ENCODE data around the gene CNNM2. TPM values are rescaled to one million over a fixed set of nuclear protein-coding genes. Genes with fewer than 3 reads are reported as not detected.

Gene CNNM2
- total RNA-seq, 2 experiments from 2014 or later: 5.1 to 5.2 TPM

- Mint-ChIP-seq H3K9me3 (no peaks in the 10 kb centered on the region), H3K36me3 (ENCODE audit: low read depth) (peaks cover 3% of the 10 kb centered on the region), H3K4me1 (ENCODE audit: low read depth) (peaks cover 18% of the 10 kb centered on the region), H3K27me3 (no peaks in the 10 kb centered on the region), H3K27ac (peak overlapping the region; percentile 85), H3K4me3 (peak overlapping the region; percentile 79)
- ATAC-seq (no peak), DNase-seq (no peak)
- intact Hi-C loops (cut with micrococcal nuclease): no loop called here
- POLR2A ChIA-PET: interaction anchor here (0.8 to 1.2 kb wide), 5 partner anchors 9 to 369 kb away, joined by 3 to 4 read pairs (median 3); partner anchors contain the start of gene CNNM2
- CTCF ChIA-PET: interaction anchor here (0.8 to 5.9 kb wide), 5 partner anchors 12 to 137 kb away, joined by 4 to 45 read pairs (median 5); partner anchors contain the start of gene CNNM2
- no peak for TF ChIP-seq CTCF (IDR thresholded peaks at IDR 0.05)
Observed at GRCh38 chr10:103054621-103055020, 136.5 kb downstream of the CNNM2 start.

- POLR2A ChIA-PET: interaction anchor here (0.9 to 1.1 kb wide), 4 partner anchors 9 to 369 kb away, joined by 3 to 5 read pairs (median 3); partner anchors contain the start of gene CNNM2
- Mint-ChIP-seq H3K4me3 (no peak overlapping the region), H3K9me3 (no peaks in the 10 kb centered on the region), H3K27ac (no peak overlapping the region), H3K4me1 (ENCODE audit: low read depth) (peaks cover 18% of the 10 kb centered on the region), H3K27me3 (no peaks in the 10 kb centered on the region), H3K36me3 (ENCODE audit: low read depth) (peaks cover 3% of the 10 kb centered on the region)
- intact Hi-C loops (cut with micrococcal nuclease): no loop called here
- CTCF ChIA-PET: interaction anchor here (0.7 to 5.9 kb wide), 5 partner anchors 14 to 138 kb away, joined by 3 to 45 read pairs (median 5); partner anchors contain the start of gene CNNM2
- ATAC-seq (no peak), DNase-seq (no peak)
- TF ChIP-seq CTCF (IDR thresholded peaks at IDR 0.05): no peak
Observed at GRCh38 chr10:103055105-103055504, 137.0 kb downstream of the CNNM2 start.

- DNase-seq (no peak), ATAC-seq (no peak)
- H3K4me1 Mint-ChIP-seq (ENCODE audit: low read depth): peaks cover 18% of the 10 kb centered on the region
- H3K27me3 Mint-ChIP-seq: no peaks in the 10 kb centered on the region
- ChIA-PET POLR2A (interaction anchor here (0.7 to 1.0 kb wide), 2 partner anchors 45 to 140 kb away, joined by 3 to 4 read pairs; partner anchors contain the start of gene CNNM2), CTCF (no interaction called here)
- H3K9me3 Mint-ChIP-seq: no peaks in the 10 kb centered on the region
- TF ChIP-seq CTCF (IDR thresholded peaks at IDR 0.05): no peak
- intact Hi-C loops (cut with micrococcal nuclease): no loop called here
- H3K4me3 Mint-ChIP-seq: no peak overlapping the region
- H3K36me3 Mint-ChIP-seq (ENCODE audit: low read depth): peaks cover 3% of the 10 kb centered on the region
- H3K27ac Mint-ChIP-seq: no peak overlapping the region
Observed at GRCh38 chr10:103058034-103058433, 139.9 kb downstream of the CNNM2 start.

GRCh38 chr10:103060575-103060974 lies 142.5 kb downstream of the CNNM2 start:
- CTCF ChIA-PET: interaction anchor here (12.4 kb wide), 1 partner anchor 141 kb away, joined by 144 read pairs; the partner anchor contains the start of gene CNNM2
- H3K9me3 Mint-ChIP-seq: no peaks in the 10 kb centered on the region
- no peaks in the 10 kb centered on the region for H3K27me3 Mint-ChIP-seq
- DNase-seq: no peak
- H3K27ac Mint-ChIP-seq: no peak overlapping the region
- H3K4me1 Mint-ChIP-seq (ENCODE audit: low read depth): no peaks in the 10 kb centered on the region
- TF ChIP-seq CTCF (IDR thresholded peaks at IDR 0.05): no peak
- peaks cover 3% of the 10 kb centered on the region for H3K36me3 Mint-ChIP-seq (ENCODE audit: low read depth)
- POLR2A ChIA-PET: no interaction called here
- ATAC-seq: no peak
- no peak overlapping the region for H3K4me3 Mint-ChIP-seq
- intact Hi-C loops (cut with micrococcal nuclease): no loop called here

GRCh38 chr10:103062854-103063590 lies 144.9 kb downstream of the CNNM2 start:
- ChIA-PET CTCF (interaction anchor here (1.3 to 12.4 kb wide), 3 partner anchors 144 to 183 kb away, joined by 3 to 144 read pairs (median 10); partner anchors contain the start of genes CNNM2 and RPEL1), POLR2A (no interaction called here)
- Mint-ChIP-seq H3K9me3 (no peaks in the 10 kb centered on the region), H3K4me1 (ENCODE audit: low read depth) (no peaks in the 10 kb centered on the region), H3K27me3 (no peaks in the 10 kb centered on the region), H3K4me3 (no peak overlapping the region), H3K27ac (no peak overlapping the region), H3K36me3 (ENCODE audit: low read depth) (no peaks in the 10 kb centered on the region)
- intact Hi-C loops (cut with micrococcal nuclease): no loop called here
- ATAC-seq (no peak), DNase-seq (no peak)
- TF ChIP-seq CTCF (IDR thresholded peaks at IDR 0.05): no peak

Data from activated CD8-positive, alpha-beta T cell treated with anti-CD3 and anti-CD28 coated beads for 36 hours (primary cell).